PC-3 (cell line): ENCODE data around the gene NIPAL3. TPM values are rescaled to one million over a fixed set of nuclear protein-coding genes. Genes with fewer than 3 reads are reported as not detected.

ENCODE experiments used
- ATAC-seq: fragments of 200-7000 bp; cut with Tn5 transposase; 2 replicates; pipeline ENCODE4 v1.9.1; 2020; ENCODE audit warnings: mild to moderate bottlenecking, moderate library complexity
- BruUV-seq: library from RNA; stranded (reverse); fragments of 400-500 nt; replicated peaks from 2 replicates; lab custom pipeline; 2021; lab: Mats Ljungman, UMichigan
- CTCF ChIA-PET: fragments of 300-600 bp; sonication (Branson Sonifier 250); formaldehyde crosslinking; loops from one replicate; lab custom pipeline; 2022; ENCODE audit warnings: antibody characterized with exemption; lab: Charles Lee
- POLR2A ChIA-PET: fragments of 300-600 bp; sonication (Branson Sonifier 250); formaldehyde crosslinking; loops from one replicate; lab custom pipeline; 2022; ENCODE audit warnings: antibody characterized with exemption; ENCODE audit not compliant: unreplicated experiment; lab: Charles Lee
- DNase-seq: peaks from one replicate; pipeline ENCODE4 v3.0.0-alpha.2; 2015
- H2AFZ ChIP-seq: fragments of 300-600 bp; sonication (generic); 2 replicates; pipeline ENCODE4 v1.6.0; 2016; ENCODE audit warnings: antibody characterized with exemption, low read length
- H3F3A ChIP-seq: fragments of 300-600 bp; sonication (generic); one replicate; pipeline ENCODE4 v1.6.0; 2017; ENCODE audit warnings: antibody characterized with exemption, low read length, control low read depth, mild to moderate bottlenecking; ENCODE audit not compliant: unreplicated experiment
- H3K27ac ChIP-seq: fragments of 300-600 bp; sonication (generic); 2 replicates; pipeline ENCODE4 v1.5.1; 2016; ENCODE audit warnings: mild to moderate bottlenecking, low read length
- H3K27me3 ChIP-seq: fragments of 300-600 bp; sonication (generic); 2 replicates; pipeline ENCODE4 v1.6.1; 2016; ENCODE audit warnings: low read length, mixed read lengths
- H3K36me3 ChIP-seq: fragments of 300-600 bp; sonication (generic); 2 replicates; pipeline ENCODE4 v1.6.1; 2016; ENCODE audit warnings: low read depth, mixed run types, low read length, mixed read lengths
- H3K4me1 ChIP-seq: fragments of 300-600 bp; sonication (generic); 2 replicates; pipeline ENCODE4 v1.5.1; 2016; ENCODE audit warnings: low read length; ENCODE audit not compliant: insufficient read depth
- H3K4me2 ChIP-seq: fragments of 300-600 bp; sonication (generic); 2 replicates; pipeline ENCODE4 v1.6.0; 2016; ENCODE audit warnings: low read length
- H3K4me3 ChIP-seq: fragments of 300-600 bp; sonication (generic); 2 replicates; pipeline ENCODE4 v1.5.1; 2016; ENCODE audit warnings: mild to moderate bottlenecking, low read length, mixed read lengths
- H3K79me2 ChIP-seq: fragments of 300-600 bp; sonication (generic); 2 replicates; pipeline ENCODE4 v1.6.1; 2017; ENCODE audit warnings: low read length, mixed read lengths
- H3K9ac ChIP-seq: fragments of 300-600 bp; sonication (generic); 2 replicates; pipeline ENCODE4 v1.6.0; 2016; ENCODE audit warnings: mild to moderate bottlenecking, low read length
- H3K9me2 ChIP-seq: fragments of 300-600 bp; sonication (generic); replicated peaks from 2 replicates; pipeline ENCODE4 v1.6.1; 2016; ENCODE audit warnings: mixed run types, low read length, mixed read lengths
- H3K9me3 ChIP-seq: fragments of 300-600 bp; sonication (generic); 2 replicates; pipeline ENCODE4 v1.6.1; 2016; ENCODE audit warnings: low read length, mixed read lengths
- H4K20me1 ChIP-seq: fragments of 300-600 bp; sonication (generic); 2 replicates; pipeline ENCODE4 v1.6.1; 2016; ENCODE audit warnings: low read length, mixed read lengths
- EZH2 ChIP-seq: fragments of 300-600 bp; sonication (generic); IDR thresholded peaks from one replicate; pipeline ENCODE4 v1.6.1; 2017; ENCODE audit warnings: antibody characterized with exemption, mild to moderate bottlenecking, low read length; ENCODE audit not compliant: unreplicated experiment
- EZH2phosphoT487 ChIP-seq: fragments of 300-600 bp; sonication (generic); IDR thresholded peaks from 2 replicates; pipeline ENCODE4 v1.6.1; 2018; ENCODE audit warnings: mild to moderate bottlenecking, antibody characterized with exemption, low read length, borderline replicate concordance
- intact Hi-C: fragments of 100-400 bp; cut with micrococcal nuclease; formaldehyde crosslinking; loops from 2 replicates; pipeline ENCODE4 v1.9.0; 2023
- total RNA-seq: library from RNA; depleted of rRNA; stranded (reverse); fragments of >200 nt; gene quantifications from 2 replicates; pipeline ENCODE4 v1.2.3, GENCODE V29; 2014
- TF ChIP-seq, protein P1 (sequence below): fragments of 300-600 bp; sonication (generic); conservative IDR thresholded peaks from 2 replicates; pipeline ENCODE4 v1.5.1; 2017; ENCODE audit warnings: antibody characterized with exemption, low read depth, mild to moderate bottlenecking, low read length

Gene NIPAL3
- total RNA-seq, 1 experiment from 2014 or later = 35.2 TPM

- intact Hi-C loops = no loop called here
- H3K27me3 ChIP-seq = no peaks in the 10 kb centered on the region
- ChIA-PET CTCF (interaction anchor here (0.8 to 1.2 kb wide), 4 partner anchors 65 to 234 kb away, joined by 3 to 14 read pairs (median 4); no protein-coding TSS in a partner anchor), POLR2A (interaction anchor here (0.5 to 0.7 kb wide), 2 partner anchors 65 to 100 kb away, joined by 3 to 4 read pairs; partner anchors contain the start of gene GRHL3)
- peak overlapping the region; percentile 59 for H3K27ac ChIP-seq
- no peak overlapping the region for H2AFZ ChIP-seq
- peak; percentile 49 for DNase-seq
- H3K36me3 ChIP-seq = peaks cover 6% of the 10 kb centered on the region
- no peaks in the 10 kb centered on the region for H3K9me2 ChIP-seq
- H3K9me3 ChIP-seq = no peaks in the 10 kb centered on the region
- peak overlapping the region; percentile 1; the same call in 1 of the 2 replicates for H3K9ac ChIP-seq
- peaks cover 33% of the 10 kb centered on the region for H3K4me1 ChIP-seq
- H3K4me3 ChIP-seq = no peak overlapping the region
- TF ChIP-seq, protein P1, sequence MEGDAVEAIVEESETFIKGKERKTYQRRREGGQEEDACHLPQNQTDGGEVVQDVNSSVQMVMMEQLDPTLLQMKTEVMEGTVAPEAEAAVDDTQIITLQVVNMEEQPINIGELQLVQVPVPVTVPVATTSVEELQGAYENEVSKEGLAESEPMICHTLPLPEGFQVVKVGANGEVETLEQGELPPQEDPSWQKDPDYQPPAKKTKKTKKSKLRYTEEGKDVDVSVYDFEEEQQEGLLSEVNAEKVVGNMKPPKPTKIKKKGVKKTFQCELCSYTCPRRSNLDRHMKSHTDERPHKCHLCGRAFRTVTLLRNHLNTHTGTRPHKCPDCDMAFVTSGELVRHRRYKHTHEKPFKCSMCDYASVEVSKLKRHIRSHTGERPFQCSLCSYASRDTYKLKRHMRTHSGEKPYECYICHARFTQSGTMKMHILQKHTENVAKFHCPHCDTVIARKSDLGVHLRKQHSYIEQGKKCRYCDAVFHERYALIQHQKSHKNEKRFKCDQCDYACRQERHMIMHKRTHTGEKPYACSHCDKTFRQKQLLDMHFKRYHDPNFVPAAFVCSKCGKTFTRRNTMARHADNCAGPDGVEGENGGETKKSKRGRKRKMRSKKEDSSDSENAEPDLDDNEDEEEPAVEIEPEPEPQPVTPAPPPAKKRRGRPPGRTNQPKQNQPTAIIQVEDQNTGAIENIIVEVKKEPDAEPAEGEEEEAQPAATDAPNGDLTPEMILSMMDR = no peak
- TF ChIP-seq EZH2phosphoT487 (no peak), EZH2 (no peak)
- H3K79me2 ChIP-seq = no peaks in the 10 kb centered on the region
- peak overlapping the region; percentile 57 for H3K4me2 ChIP-seq
- H3F3A ChIP-seq = no peaks in the 10 kb centered on the region
- no TSS peak for BruUV-seq
- peak; percentile 75 for ATAC-seq
- H4K20me1 ChIP-seq = no peaks in the 10 kb centered on the region
Observed at GRCh38 chr1:24384251-24385090, 31.1 kb upstream of the NIPAL3 start.

- no peaks in the 10 kb centered on the region for H3K9me2 ChIP-seq
- no peaks in the 10 kb centered on the region for H3K27me3 ChIP-seq
- peaks cover 28% of the 10 kb centered on the region for H3K4me1 ChIP-seq
- ATAC-seq (no peak; the same call in 1 of the 2 replicates), DNase-seq (peak; percentile 45)
- no peaks in the 10 kb centered on the region for H3K79me2 ChIP-seq
- no peak for TF ChIP-seq EZH2
- TF ChIP-seq, protein P1 = peak; percentile 92
- ChIA-PET POLR2A (interaction anchor here (0.5 kb wide), 1 partner anchor 66 kb away, joined by 4 read pairs; the partner anchor contains the start of gene GRHL3), CTCF (interaction anchor here (0.6 to 1.1 kb wide), 2 partner anchors 76 to 202 kb away, joined by 3 read pairs; no protein-coding TSS in a partner anchor)
- no peak overlapping the region for H3K4me2 ChIP-seq
- H3K9me3 ChIP-seq = no peaks in the 10 kb centered on the region
- H3F3A ChIP-seq = no peaks in the 10 kb centered on the region
- peak overlapping the region; percentile 59 for H3K27ac ChIP-seq
- H2AFZ ChIP-seq = no peak overlapping the region
- peaks cover 6% of the 10 kb centered on the region for H3K36me3 ChIP-seq
- no peak overlapping the region for H3K9ac ChIP-seq
- no peaks in the 10 kb centered on the region for H4K20me1 ChIP-seq
- intact Hi-C loops = no loop called here
- no TSS peak for BruUV-seq
- no peak overlapping the region for H3K4me3 ChIP-seq
Observed at GRCh38 chr1:24385160-24385940, 30.3 kb upstream of the NIPAL3 start.
